NCI-H526 (cell line): ENCODE data around the gene SLN.

Experiments used
- DNase-seq, 2 experiments: peaks; one replicate each; lab custom pipeline; 2025; lab: John Stamatoyannopoulos, UW

The SLN gene

GRCh38 chr11:107719557-107720302 lies 7.9 kb upstream of the SLN start:
- DNase-seq, result no peak

- peak in 1 of 2 experiments; percentile 8 for DNase-seq
Observed at GRCh38 chr11:107719073-107719472, 7.2 kb upstream of the SLN start.

GRCh38 chr11:107716884-107717532 lies 5.2 kb upstream of the SLN start:
- DNase-seq, result no peak

GRCh38 chr11:107713009-107713408 lies 1.2 kb upstream of the SLN start:
- no peak for DNase-seq

DNA sequence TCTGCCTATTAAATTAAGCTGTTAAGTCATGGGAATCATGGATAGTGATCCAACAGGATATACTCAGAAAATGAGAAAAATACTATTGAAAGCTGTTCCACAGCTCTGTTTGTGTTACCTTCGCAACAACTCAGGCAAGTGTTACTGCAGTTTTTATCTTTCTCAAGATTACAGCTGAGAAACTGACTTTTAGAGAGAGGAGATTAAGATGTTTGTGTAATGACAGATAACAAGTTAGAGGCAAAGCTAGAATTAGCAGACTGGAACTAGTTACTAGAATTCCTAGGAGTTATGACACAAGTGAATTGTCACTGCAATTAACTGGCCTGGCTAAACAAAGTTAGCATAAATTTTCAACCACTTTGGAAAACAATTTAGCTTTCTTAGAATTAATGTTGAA lies 1.6 kb downstream of the SLN start:
- DNase-seq, result no peak

DNA sequence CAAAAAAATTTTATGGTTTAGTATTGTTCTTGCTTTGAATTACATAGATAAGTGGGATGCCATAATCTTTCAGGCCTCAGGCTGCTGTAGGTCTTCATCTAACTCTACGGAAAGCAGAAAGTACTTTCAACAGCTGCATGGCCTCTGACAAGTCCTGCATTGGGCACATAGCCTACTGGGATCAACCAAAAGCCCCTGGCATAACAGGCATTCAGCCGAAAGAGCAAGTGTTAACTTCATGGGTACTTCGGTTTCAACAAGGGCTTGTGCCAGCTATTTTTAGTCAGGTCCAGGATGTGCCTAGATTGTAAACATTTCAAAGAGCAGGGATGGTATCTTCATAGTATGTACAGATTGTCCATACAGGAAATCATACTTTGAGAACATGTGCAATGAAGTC lies 3.1 kb downstream of the SLN start:
- no peak for DNase-seq

DNA sequence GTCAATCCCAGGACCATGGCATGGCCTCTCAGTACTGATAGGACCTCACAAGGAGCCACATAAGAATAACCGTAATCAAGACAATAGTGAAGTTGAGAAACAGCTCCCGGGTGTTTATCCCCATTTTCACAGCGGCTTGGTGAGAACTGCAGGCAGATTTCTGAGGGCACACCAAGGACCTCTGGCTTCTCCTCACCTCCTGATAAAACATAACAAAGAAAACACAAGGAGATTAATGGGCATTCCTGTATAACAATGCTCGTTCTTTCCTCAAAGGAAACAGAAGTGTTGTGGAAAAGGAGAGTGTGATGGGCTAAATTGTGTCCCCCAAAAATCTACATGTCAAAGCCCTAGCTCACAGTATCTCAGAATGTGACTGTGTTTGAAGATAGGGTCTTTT lies 4.0 kb downstream of the SLN start:
- no peak for DNase-seq

GRCh38 chr11:107707215-107707671 lies 4.6 kb downstream of the SLN start:
- DNase-seq, result no peak

DNA sequence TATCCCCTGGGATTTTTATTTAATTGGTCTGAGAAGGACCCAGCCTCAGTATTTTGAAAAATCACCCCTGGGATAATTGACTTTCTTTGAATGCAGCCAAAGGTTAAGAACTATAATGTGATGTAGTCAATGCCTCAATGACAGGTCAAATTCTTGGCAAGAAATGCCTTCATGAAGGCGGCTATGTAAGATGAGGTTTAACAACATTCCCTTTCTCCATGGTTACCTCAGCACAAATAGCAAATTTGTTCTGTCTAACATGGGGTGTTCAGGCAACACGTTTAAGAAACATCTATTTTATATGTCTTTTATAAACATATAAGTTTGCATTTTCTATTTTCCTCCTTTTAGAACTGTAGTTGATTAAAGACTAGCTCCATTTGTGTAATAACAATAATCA lies 5.3 kb downstream of the SLN start:
- no peak for DNase-seq

DNA sequence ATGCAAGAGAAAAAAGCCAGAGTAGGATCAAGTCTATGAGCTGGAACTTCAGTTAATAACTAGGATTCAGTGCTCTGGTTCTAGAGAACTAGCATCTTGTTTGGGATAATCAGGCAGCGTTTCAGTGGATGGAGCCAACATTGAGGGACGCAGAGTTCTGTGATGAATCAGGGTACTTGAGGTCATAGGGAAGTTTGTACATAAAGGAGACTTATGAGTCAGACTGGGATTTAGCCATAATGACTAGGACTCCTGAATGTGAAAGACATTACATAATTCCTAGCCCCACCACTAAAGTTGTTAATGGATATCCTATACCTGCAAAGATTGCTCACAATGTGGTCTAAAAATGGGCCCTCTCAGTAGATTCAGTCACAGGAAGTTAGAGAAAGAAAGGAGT lies 6.8 kb downstream of the SLN start:
- no peak for DNase-seq

- no peak for DNase-seq
Observed at GRCh38 chr11:107704451-107704850, 7.4 kb downstream of the SLN start.

GRCh38 chr11:107702723-107703122 lies 9.1 kb downstream of the SLN start:
- no peak for DNase-seq

DNA sequence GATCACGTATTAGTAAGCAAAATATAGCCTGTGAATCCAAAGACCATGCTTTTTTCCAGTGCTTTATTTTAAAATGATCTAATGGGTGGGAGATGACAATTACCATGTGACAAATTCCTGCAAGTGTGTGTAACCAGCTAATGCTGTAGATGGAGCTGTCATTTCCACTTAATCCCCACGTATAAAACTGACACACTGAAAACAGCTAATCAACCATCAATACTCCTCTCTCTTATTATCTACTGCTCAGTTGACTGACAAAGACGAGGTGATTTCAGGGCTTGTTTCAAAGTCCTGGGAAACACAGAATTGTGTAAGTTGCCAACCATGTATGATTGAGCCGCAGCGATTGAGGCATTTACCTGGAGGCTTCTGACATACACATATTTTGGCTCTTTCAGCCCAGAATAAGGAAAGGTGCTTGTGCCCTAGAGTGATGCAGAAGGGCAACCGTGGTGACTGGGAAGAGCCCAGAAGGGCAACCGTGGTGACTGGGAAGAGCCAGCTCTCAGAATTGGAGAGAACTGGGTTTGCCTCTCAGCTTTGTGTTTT lies 9.7 kb downstream of the SLN start:
- DNase-seq, result no peak

DNA sequence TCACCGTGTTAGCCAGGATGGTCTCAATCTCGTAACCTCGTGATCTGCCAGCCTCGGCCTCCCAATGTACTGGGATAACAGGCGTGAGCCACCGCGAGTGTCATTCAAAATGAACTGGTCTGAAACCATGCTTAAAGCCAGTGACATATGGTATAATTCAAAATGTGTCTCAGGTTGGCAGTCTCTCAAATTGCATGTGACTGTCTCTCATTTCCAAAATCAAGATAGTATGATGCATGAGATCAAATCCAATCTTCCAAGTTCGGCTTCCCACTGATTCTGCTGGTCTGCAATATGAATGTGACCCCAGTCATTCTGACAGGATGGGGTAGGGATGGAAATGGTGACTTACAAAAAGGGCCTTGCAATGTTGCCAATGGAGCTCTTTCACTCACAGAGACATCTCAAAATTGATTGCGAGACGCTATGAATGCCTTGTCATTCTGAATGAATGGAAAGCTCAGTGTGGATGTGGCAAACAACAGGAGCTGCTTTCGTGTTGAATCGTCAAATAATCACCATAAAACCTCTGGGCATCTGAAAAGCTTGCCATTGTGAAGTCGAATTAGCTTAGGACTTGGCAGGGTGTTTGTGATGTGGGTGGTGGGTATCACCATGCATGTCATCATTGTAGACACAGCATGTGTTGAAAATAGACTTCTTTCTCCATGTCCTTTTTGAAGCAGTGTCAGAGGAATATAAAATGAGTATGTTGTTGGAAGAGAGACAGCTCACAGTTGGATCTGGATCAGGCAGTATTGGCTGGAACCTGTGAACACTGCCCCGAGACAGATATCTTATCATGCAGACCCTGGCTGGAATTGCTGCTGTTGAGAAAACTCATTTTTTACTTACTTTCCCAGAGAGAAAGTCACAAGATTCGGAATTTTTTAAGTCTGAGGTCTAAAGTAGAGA lies 12.2 kb downstream of the SLN start:
- DNase-seq, result no peak

DNA sequence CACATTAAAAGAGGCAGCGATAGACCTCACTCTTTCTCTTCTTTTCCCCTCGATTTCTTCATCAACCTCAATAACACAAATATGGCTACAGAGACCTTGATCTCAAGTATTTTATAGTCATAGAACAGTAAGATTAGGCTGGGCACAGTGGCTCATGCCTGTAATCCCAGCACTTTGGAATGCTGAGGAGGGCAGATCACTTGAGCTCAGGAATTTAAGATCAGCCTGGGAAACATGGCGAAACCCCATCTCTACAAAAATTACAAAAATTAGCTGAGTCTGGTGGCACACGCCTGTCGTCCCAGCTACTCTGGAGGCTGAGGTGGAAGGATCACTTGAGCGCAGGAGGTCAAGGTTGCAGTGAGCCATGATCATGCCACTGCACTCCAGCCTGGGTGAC lies 14.6 kb downstream of the SLN start:
- DNase-seq, result no peak

- DNase-seq, result no peak
Observed at GRCh38 chr11:107696140-107696539, 15.7 kb downstream of the SLN start.

GRCh38 chr11:107695446-107695845 lies 16.4 kb downstream of the SLN start:
- DNase-seq, result no peak

DNA sequence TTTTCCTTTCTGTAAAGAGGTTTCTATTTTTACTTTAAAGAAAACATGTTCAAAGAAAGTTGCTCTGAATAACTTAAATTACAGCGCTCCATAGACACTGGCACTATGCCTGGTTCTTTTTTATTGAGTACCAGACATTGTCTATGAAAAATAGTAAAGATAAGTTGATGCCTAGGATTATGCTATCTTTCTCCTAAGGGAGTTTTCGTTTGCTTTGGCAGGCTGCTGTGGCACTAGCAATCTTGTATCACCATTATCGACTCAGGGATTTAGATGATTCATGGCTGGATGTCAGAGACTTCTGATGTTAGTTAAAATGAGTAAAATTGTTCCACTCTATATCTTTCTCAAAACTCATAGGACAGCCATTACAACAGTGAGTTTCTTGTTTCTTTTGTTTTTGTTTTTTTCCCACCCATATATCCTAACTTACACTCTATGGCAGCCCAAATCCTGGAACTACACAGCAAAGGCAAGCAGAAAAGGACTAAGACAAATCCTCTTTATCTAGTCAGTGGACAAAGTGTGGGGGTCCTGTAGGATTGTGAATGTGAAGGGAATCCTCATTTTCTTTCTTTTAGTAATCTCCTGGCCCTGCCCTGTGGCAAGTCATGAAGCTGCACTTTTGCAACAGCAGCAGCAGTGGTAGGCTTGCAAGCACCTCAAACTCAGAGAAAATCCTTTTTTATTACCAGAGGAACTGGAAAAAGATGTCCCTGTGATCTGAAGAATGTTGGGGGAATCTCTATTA lies 20.7 kb downstream of the SLN start:
- no peak for DNase-seq

GRCh38 chr11:107689317-107690202 lies 22.3 kb downstream of the SLN start:
- peak; percentile 65 to 93 for DNase-seq

GRCh38 chr11:107688322-107688918 lies 23.4 kb downstream of the SLN start:
- DNase-seq, result no peak
